ENCODE results near the gene FCRL3. TPM values are rescaled to one million over a fixed set of nuclear protein-coding genes. Genes with fewer than 3 reads are reported as not detected.

Gene FCRL3
- polyA plus RNA-seq, 1 donor = 0.22 TPM

DNA sequence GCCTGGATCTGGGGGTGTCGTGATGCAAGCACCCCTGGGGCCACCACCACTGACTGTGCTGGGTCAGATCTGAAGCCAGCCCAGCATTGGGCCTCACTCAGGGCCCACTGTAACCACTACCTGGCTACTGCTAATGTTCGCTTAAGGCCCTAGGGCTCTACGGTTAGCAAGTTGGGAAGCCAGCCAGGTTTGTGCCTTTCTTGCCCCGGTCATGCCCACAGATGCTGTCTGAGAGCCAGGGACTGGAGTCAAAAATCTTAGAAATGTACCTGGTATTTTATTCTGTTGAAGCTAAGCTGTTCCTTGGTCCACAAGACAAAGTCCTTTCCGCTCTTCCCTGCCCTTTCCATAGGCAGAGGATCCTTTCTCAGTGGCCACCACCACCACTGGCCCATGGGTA lies 15.2 kb upstream of the FCRL3 start:
- Histone ChIP-seq H3K4me3 (ENCODE audit: low read length) (no peak overlapping the region), H3K9me3 (ENCODE audit: control insufficient read depth, low read depth, low read length) (no peaks in the 10 kb centered on the region), H3K36me3 (ENCODE audit: control insufficient read depth, insufficient read depth, low read length) (no peaks in the 10 kb centered on the region), H3K27me3 (ENCODE audit: control insufficient read depth, insufficient read depth, low read length) (no peaks in the 10 kb centered on the region), H3K27ac (ENCODE audit: low read length) (no peak overlapping the region), H3K4me1 (ENCODE audit: control insufficient read depth, insufficient read depth, low read length) (no peaks in the 10 kb centered on the region)
- no peak for DNase-seq
- WGBS (ENCODE audit: insufficient coverage, low lambda C conversion rate) = no CpG with 5 or more reads among the region's 5 CpGs

DNA sequence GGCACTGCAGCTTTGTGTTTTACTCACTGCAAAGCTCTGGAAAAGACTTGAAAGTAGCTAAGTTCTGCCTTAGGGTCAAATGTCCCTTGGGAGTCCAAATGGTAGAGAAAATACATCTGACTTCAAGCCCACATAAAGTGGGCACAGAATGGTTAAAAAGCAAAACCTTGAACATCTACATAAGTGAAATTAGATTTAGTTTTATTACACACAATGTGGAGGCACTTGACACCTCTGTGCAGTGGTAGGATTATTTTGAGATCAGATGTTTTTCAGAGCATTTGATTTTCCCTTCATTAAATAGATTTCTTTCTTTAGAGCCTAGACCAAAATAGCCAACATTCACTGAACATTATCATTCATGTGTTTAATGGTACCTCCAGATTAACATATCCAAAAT lies 11.2 kb upstream of the FCRL3 start:
- Histone ChIP-seq H3K27ac (ENCODE audit: low read length) (no peak overlapping the region), H3K36me3 (ENCODE audit: control insufficient read depth, insufficient read depth, low read length) (no peaks in the 10 kb centered on the region), H3K4me3 (ENCODE audit: low read length) (no peak overlapping the region), H3K27me3 (ENCODE audit: control insufficient read depth, insufficient read depth, low read length) (no peaks in the 10 kb centered on the region), H3K9me3 (ENCODE audit: control insufficient read depth, low read depth, low read length) (no peaks in the 10 kb centered on the region), H3K4me1 (ENCODE audit: control insufficient read depth, insufficient read depth, low read length) (no peaks in the 10 kb centered on the region)
- DNase-seq = no peak

DNA sequence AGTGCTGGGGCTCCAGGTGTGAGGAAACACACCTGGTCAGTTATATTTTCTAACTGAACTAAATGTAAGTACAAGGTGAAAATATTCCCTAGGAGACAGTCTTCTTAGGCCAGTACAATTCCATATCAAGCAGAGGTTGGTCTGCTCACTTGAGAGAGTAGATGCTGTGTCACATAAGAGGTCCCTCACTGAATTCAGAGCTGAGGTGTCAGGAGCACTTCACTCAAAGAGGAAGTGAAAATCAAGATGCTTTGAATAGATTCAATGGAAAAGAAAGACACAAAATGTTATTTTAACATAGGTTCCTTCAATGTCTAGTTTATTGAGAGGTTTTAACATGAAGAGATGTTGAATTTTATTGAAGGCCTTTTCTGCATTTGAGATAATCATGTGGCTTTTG lies 4.3 kb upstream of the FCRL3 start:
- no peak for DNase-seq
- Histone ChIP-seq H3K4me3 (ENCODE audit: low read length) (no peak overlapping the region), H3K36me3 (ENCODE audit: control insufficient read depth, insufficient read depth, low read length) (no peaks in the 10 kb centered on the region), H3K27ac (ENCODE audit: low read length) (no peak overlapping the region), H3K4me1 (ENCODE audit: control insufficient read depth, insufficient read depth, low read length) (no peaks in the 10 kb centered on the region), H3K9me3 (ENCODE audit: control insufficient read depth, low read depth, low read length) (no peaks in the 10 kb centered on the region), H3K27me3 (ENCODE audit: control insufficient read depth, insufficient read depth, low read length) (peaks cover 4% of the 10 kb centered on the region)

- no peaks in the 10 kb centered on the region for H3K36me3 ChIP-seq (ENCODE audit: control insufficient read depth, insufficient read depth, low read length)
- no peaks in the 10 kb centered on the region for H3K4me1 ChIP-seq (ENCODE audit: control insufficient read depth, insufficient read depth, low read length)
- WGBS (ENCODE audit: insufficient coverage, low lambda C conversion rate) = no CpG with 5 or more reads among the region's 4 CpGs
- H3K4me3 ChIP-seq (ENCODE audit: low read length) = no peak overlapping the region
- H3K9me3 ChIP-seq (ENCODE audit: control insufficient read depth, low read depth, low read length) = no peaks in the 10 kb centered on the region
- peaks cover 4% of the 10 kb centered on the region for H3K27me3 ChIP-seq (ENCODE audit: control insufficient read depth, insufficient read depth, low read length)
- no peak overlapping the region for H3K27ac ChIP-seq (ENCODE audit: low read length)
- no peak for DNase-seq
Observed at GRCh38 chr1:157703981-157704380, 3.4 kb upstream of the FCRL3 start.

DNA sequence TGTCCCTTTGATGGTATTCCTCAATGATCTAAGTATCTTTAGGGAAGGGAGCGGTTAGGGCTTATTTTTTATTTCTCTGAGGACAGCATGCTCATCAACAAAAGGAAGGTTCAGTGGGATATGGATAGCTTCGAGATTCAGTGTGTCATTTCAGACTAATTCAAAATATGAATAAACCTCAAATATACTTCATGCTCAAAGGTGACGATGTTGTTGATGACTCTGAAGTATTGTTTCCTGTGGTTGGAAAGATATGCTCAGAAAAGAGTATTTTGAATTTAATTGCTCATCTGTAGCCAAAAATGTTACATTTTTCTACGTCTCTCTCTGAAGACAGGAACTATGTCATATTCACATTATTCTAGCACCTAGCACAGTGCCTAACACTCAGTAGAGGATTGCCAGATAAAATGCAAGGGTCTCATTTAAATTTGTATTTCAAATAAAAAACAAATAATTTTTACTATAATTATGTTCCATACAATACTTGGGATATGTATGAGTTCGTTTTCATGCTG lies 1.8 kb upstream of the FCRL3 start:
- WGBS (ENCODE audit: insufficient coverage, low lambda C conversion rate) = 86% methylated on average over 2 of the region's 5 CpGs
- no peak overlapping the region for H3K27ac ChIP-seq (ENCODE audit: low read length)
- DNase-seq = no peak
- H3K4me1 ChIP-seq (ENCODE audit: control insufficient read depth, insufficient read depth, low read length) = no peaks in the 10 kb centered on the region
- no peaks in the 10 kb centered on the region for H3K9me3 ChIP-seq (ENCODE audit: control insufficient read depth, low read depth, low read length)
- H3K27me3 ChIP-seq (ENCODE audit: control insufficient read depth, insufficient read depth, low read length) = peaks cover 12% of the 10 kb centered on the region
- H3K4me3 ChIP-seq (ENCODE audit: low read length) = no peak overlapping the region
- no peaks in the 10 kb centered on the region for H3K36me3 ChIP-seq (ENCODE audit: control insufficient read depth, insufficient read depth, low read length)

DNA sequence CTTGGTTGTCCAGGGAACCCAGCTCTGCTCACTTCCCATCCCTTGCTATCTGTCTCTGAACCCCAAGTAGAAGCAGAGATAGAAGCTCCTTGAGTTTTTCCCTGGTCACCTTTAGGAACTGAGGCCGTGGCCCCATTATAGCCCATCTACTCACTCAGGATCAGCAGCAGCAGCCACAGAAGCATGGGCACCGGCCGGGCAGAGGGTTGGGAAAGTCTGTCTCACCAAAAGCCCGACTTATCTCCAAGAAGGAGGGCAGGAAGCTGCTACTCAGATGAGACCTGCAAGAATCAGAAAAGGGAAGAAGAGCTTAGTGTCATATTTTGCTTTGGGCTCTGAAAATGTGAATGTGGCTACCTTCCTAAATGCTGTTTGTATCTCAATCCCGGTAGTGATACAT lies 264 bp downstream of the FCRL3 start:
- no peak for DNase-seq
- Histone ChIP-seq H3K27me3 (ENCODE audit: control insufficient read depth, insufficient read depth, low read length) (peaks cover 13% of the 10 kb centered on the region), H3K36me3 (ENCODE audit: control insufficient read depth, insufficient read depth, low read length) (no peaks in the 10 kb centered on the region), H3K4me3 (ENCODE audit: low read length) (no peak overlapping the region), H3K27ac (ENCODE audit: low read length) (no peak overlapping the region), H3K4me1 (ENCODE audit: control insufficient read depth, insufficient read depth, low read length) (no peaks in the 10 kb centered on the region), H3K9me3 (ENCODE audit: control insufficient read depth, low read depth, low read length) (no peaks in the 10 kb centered on the region)
- WGBS (ENCODE audit: insufficient coverage, low lambda C conversion rate) = 83% methylated on average over 1 of the region's 5 CpGs

DNA sequence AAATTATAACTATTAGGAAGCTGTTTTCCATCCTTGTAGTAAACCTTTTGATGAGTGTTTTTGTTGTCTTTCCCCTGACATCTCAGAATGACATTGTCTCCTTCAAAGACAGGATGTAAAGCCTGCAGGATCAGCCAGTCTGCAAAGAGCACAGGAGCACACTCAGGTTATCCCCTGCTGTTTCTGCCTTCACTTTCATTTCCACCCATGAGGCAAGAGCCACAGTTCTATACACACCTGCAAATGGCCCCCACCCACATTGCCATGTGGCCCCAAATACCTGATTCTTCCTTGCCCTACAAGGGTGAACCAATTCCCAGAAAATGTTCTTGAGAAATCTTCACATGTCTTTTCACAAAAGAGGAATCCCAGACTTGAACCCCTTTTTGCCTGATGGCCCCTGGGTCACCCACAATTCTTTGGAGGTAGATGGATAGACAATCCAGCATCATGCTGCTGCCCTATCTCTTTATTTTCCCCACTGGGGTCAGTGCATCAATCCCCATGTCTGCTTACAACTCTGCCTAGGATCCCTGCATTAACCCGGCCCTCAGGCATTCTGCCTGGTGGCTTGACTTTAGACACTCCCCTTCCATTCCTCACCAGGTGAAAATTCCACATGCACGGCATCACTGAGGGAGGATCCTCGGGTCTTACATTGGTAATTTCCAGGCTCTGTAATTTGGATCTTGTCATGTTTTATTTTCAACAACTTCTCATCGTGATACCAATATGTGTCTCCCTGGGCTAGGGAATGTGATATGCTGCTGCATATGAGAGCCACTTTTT lies 2.6 kb downstream of the FCRL3 start:
- H3K27ac ChIP-seq (ENCODE audit: low read length) = no peak overlapping the region
- WGBS (ENCODE audit: insufficient coverage, low lambda C conversion rate) = 57% methylated on average over 3 of the region's 4 CpGs
- DNase-seq = no peak

DNA sequence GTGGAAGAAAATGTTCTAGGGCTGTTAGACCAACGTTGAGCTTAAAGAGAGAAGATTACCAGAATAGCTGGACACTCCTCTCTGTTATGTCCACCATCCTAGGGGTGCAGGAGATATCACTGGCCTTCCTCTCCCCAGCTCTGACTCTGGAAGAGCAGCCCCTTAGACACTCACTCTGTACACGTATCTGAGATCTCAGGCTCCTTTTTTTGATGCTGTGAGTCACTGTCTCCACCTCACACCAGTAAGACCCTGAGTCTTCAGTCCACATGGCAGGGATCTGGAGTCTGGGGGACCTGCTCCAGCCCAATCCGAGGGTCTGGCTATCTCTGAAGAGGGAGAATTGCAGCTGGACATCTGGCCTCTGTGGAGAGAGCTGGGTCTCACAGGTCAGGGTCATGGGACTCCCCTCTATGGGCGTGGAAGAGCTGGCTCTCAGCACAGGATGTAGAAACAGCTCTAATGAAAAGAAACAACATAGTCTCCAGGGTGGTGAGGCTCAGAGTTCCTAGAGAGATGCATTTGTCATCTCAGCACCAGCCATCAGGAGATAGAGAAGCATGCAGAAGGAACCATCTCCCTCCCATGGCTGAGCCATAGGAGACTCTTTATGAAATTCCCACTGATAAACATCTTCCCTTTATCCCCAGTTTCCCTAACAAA lies 3.5 kb downstream of the FCRL3 start:
- DNase-seq = no peak
- Histone ChIP-seq H3K4me3 (ENCODE audit: low read length) (no peak overlapping the region), H3K27ac (ENCODE audit: low read length) (no peak overlapping the region), H3K27me3 (ENCODE audit: control insufficient read depth, insufficient read depth, low read length) (peaks cover 15% of the 10 kb centered on the region), H3K4me1 (ENCODE audit: control insufficient read depth, insufficient read depth, low read length) (no peaks in the 10 kb centered on the region), H3K9me3 (ENCODE audit: control insufficient read depth, low read depth, low read length) (no peaks in the 10 kb centered on the region), H3K36me3 (ENCODE audit: control insufficient read depth, insufficient read depth, low read length) (no peaks in the 10 kb centered on the region)
- WGBS (ENCODE audit: insufficient coverage, low lambda C conversion rate) = no CpG with 5 or more reads among the region's 4 CpGs

More for the DNA sequence above, 2.6 kb downstream of the FCRL3 start:
- Histone ChIP-seq H3K27me3 (ENCODE audit: control insufficient read depth, insufficient read depth, low read length) (peaks cover 15% of the 10 kb centered on the region), H3K4me3 (ENCODE audit: low read length) (no peak overlapping the region), H3K36me3 (ENCODE audit: control insufficient read depth, insufficient read depth, low read length) (no peaks in the 10 kb centered on the region), H3K4me1 (ENCODE audit: control insufficient read depth, insufficient read depth, low read length) (no peaks in the 10 kb centered on the region), H3K9me3 (ENCODE audit: control insufficient read depth, low read depth, low read length) (no peaks in the 10 kb centered on the region)

- WGBS (ENCODE audit: insufficient coverage, low lambda C conversion rate) = no CpG with 5 or more reads among the region's 4 CpGs
- peaks cover 15% of the 10 kb centered on the region for H3K27me3 ChIP-seq (ENCODE audit: control insufficient read depth, insufficient read depth, low read length)
- H3K36me3 ChIP-seq (ENCODE audit: control insufficient read depth, insufficient read depth, low read length) = no peaks in the 10 kb centered on the region
- no peaks in the 10 kb centered on the region for H3K4me1 ChIP-seq (ENCODE audit: control insufficient read depth, insufficient read depth, low read length)
- H3K9me3 ChIP-seq (ENCODE audit: control insufficient read depth, low read depth, low read length) = no peaks in the 10 kb centered on the region
- no peak for DNase-seq
- no peak overlapping the region for H3K4me3 ChIP-seq (ENCODE audit: low read length)
- no peak overlapping the region for H3K27ac ChIP-seq (ENCODE audit: low read length)
Observed at GRCh38 chr1:157695417-157695816, 5.2 kb downstream of the FCRL3 start.

- Histone ChIP-seq H3K9me3 (ENCODE audit: control insufficient read depth, low read depth, low read length) (no peaks in the 10 kb centered on the region), H3K36me3 (ENCODE audit: control insufficient read depth, insufficient read depth, low read length) (no peaks in the 10 kb centered on the region), H3K27me3 (ENCODE audit: control insufficient read depth, insufficient read depth, low read length) (peaks cover 3% of the 10 kb centered on the region), H3K27ac (ENCODE audit: low read length) (no peak overlapping the region), H3K4me1 (ENCODE audit: control insufficient read depth, insufficient read depth, low read length) (no peaks in the 10 kb centered on the region), H3K4me3 (ENCODE audit: low read length) (no peak overlapping the region)
- peak; percentile 8 to 16 for DNase-seq
- WGBS (ENCODE audit: insufficient coverage, low lambda C conversion rate) = 33% methylated on average over 3 of the region's 5 CpGs
Observed at GRCh38 chr1:157691285-157691920, 9.2 kb downstream of the FCRL3 start.

Measured in large intestine (tissue), 3 donors.